NCI-H2227 (cell line): ENCODE measurements around the gene CENPVL3.
"Not testable (repeated sequence)": the region's sequence is repeated elsewhere in the genome, so short reads cannot be mapped to it uniquely, and the experiment has no call there.

ENCODE experiments used
- DNase-seq: peaks from one replicate; lab custom pipeline; 2025; ENCODE audit not compliant: unreplicated experiment; lab: John Stamatoyannopoulos, UW

CENPVL3 gene

DNA sequence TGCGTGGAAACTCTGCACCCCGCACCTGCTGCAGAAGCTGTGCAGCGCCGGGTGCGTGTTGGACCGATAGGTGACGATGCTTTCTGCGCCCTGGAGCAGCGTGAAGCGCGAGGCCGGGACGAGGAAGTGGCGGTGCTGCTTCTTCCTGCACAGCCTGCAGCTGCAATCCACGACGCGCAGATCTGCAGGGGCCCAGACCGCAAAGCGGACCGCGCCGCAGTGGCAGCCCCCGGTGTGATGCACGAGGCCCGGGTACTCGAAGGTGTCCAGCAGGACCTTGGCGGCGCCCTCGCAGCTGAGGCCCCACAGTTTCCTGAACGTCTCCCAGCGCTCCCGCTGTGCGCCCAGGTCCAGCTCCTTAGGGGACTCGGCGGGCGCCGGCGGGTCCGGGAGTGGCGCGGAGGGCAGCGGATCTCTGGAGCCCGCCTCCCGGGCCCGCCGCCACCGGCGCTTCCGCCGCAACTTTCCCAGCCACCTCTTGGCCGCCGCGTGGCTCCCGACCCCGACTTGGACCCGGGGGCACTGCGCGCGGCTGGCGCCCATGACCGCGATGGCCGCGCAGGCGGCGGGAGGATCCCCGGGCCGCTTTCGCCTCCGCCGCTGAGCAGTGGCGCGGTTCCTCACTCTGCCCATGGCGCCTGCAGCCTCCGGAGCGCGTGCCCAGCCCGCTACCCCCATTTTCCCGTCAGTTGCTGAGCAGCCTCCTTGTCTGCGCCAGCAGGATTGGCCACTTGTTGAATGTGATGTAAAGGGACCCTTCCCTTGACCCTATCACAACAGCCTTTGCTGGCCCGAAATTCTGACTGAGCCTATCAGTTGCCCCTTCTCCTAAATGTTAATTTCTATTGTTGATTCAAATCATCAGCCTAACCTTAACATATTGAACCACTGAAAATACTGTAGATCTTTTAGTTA, at the start of gene CENPVL3:
CENPVL3 (minus strand) TSS at position 672 of the 915 bp plus-strand sequence; CDS start at position 633, 39 bp downstream.
- peak; percentile 7 for DNase-seq

DNA sequence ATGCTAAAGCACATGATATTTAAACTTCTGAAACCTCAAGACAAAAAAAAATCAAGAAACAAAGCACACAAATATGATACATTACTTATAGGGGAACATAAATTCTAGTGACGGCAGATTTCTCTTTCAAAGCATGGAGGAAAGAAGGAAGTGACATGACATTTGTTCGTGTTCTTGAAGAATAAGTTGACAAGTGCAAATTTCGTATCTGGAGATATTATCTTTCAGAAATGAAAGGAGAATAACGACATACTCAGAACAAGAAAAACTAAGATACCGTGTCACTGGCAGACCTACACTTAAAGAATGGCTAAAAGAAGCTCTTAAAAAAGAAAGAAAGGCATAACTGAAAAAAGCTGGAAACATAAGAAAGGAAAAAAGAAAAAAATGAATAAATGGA, 47.3 kb upstream of the CENPVL3 start:
- no peak for DNase-seq

DNA sequence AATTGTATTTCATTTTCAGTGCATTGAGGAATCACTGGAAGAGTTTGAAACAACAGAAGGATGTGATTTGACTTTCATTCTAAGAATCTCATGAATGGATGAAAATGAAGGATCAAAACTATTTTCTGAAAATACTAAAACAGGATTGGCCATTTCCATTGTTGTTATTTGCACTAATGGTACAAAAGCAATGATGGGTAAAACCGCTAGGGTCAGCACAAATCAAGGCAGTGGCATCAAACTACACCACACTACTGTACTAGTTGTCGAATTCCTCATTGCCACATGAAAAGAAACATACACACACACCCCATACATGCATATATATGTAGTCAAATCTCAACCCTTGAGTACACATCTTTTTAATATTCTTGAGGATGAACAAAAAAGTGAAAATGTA, 24.7 kb upstream of the CENPVL3 start:
- DNase-seq, result no peak

DNA sequence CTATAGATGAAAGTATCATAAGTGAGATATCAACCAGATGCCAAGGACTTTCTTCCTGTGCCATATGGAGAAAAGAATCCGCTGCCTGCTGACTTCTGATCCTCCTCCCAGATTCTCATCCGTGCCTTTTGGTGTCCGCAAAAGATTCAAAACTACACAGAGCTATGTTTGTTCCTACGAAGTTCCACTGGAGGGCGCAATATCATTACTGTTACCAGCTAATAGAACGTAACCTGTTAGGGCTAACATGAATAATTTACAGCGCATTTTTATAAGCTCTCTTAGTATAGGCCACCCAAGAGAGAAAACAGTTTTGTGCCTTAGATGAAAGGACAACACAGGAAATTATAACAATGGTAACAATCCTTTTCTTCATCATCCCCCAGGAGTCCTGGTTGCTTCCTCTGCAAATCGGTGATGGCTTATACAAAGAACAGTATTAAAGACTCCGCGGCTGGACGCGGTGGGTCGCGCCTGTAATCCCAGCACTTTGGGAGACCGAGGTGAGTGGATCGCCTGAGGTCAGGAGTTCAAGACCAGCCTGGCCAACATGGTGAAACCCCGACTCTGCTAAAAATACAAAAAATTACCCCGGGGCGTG, 22.8 kb upstream of the CENPVL3 start:
- DNase-seq, result peak; percentile 68

DNA sequence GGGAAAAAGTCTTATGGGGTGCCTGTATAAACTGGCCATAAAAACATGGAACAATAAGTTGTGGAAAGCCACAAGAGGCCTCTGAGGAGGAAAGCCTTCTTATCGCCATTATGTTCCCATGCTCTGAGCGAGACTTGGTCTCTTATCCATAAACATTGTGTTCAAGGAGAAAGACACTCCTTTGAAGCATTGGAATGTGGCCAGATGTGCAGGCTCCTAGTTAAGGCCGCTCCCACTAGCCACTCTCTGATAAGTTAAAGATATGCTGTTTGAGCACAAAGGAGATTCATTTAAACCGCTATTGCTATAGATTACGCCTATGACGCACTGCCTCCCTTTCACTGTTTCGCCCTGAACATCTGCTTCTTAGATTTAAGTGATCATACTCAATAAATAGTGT, 17.8 kb upstream of the CENPVL3 start:
- not testable (repeated sequence) for DNase-seq

DNA sequence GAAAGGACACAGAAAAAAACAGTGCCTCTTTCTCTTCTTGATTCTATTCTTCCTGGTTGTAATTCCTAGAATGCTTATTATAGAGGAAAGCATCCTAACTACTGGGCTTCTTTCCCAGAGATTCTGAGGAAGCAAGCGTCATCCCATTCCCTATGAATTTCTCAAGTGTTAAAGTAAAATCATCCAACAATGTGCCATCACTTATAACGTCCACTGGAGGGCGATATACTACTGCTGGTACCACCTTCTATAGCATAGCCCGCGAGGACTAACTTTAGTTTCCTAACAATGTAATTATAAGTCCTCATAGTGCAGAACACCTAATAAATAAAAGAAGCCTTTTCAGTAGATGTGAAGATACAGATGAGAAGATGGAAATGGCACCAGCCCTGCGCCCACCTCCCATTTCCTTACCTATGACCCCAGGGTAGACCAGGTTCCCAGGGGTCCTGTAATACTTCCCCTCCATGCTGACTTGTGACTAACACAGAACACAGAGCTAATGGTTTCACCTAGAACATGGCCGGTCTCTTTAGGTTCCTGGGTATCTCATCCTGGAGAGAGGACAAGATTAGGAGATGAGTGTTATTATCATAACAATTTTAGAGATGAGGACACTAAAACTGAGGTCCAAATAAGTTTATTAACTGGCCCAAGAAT, 4.2 kb downstream of the CENPVL3 start:
- DNase-seq, result peak; percentile 53

DNA sequence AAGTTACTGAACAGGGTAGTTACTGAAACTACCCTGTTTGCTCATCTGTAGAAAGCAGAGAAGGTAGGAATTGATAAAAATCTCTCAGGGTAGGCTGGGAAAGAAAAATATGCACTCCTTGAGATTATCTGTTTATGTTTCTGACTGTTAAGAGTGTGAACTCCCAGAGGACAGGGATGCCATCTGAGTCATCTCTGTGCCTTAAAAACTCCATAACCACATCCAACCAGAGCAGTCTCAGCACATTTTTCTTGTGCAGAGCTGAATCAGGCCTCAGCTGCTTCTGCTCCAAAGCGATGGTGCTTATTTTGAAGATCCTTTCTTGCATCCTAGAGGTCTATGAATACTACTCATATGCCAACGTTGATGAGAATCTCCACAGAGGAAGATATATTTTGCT, 9.9 kb downstream of the CENPVL3 start:
- DNase-seq, result no peak

DNA sequence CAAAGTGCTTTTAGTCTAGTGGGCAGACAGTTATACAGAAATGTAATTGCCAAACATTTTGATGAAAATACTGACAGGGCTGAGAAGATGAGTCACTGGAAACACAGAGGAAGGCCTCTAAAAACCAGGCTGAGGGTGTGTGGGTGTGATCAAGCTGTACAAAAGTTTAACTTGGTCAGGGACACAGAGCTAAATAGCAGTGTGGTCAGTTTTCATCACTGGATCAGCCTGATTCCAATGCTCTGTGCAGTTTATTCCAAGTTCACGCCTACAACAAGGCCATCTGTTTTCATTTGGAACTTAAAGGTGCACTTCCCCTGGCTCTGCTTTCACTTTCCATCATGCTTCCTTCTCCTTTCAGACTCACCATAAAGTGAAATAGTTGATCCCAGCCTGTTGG, 10.6 kb downstream of the CENPVL3 start:
- DNase-seq, result no peak

DNA sequence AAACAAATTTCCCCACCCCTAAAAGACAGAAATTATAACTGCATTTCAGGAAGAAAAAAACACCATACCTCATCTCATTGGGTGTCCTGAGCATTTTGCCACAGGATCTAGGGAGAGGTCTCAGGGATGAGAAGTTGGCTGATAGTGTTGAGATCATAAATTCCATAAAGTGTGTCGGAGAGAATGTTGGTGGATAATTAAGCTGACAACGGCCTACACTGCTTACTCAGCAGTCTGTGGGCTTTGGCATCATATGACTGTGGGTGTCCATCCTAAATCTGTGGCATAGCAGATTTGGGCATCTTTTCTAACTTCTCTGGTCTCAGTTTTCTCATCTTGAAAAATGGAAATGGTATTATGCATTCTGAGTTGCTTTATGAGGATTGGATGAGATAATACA, 12.3 kb downstream of the CENPVL3 start:
- DNase-seq, result no peak

DNA sequence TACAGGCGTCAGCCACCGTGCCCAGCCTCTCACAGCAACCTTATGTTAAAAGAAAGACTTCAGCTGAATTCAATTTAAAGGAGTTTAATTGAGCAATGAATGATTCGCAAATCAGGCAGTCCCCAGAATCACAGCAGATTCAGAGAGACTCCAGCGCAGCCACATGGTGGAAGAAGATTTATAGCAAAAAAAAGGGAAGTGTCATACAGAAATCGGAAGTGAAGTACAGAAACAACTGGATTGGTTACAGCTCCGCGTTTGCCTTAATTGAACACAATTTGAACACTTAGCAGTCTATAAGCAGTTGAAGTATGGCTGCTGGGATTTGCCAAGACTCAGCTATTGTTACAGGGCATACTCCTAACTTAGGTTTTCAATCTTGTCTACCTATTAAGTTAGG, 19.8 kb downstream of the CENPVL3 start:
- no peak for DNase-seq

DNA sequence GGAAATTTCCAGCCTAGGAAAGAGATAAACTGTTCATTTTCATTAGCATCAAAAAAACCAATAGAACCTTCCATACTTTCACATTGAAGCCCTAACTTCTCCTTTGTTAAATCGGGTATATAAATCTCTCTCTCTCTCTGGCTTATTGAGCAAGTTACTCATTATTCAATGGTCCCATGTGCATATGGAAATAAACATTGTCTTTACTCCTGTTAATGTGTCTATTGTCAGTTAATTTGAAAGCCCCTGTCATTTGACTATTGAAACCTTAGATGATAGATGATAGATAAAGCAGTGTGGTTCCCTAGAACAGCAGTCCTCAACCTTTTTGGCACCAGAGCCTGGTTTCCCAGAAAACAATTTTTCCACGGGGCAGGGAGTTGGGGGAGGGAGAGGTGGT, 46.8 kb downstream of the CENPVL3 start:
- no peak for DNase-seq

DNA sequence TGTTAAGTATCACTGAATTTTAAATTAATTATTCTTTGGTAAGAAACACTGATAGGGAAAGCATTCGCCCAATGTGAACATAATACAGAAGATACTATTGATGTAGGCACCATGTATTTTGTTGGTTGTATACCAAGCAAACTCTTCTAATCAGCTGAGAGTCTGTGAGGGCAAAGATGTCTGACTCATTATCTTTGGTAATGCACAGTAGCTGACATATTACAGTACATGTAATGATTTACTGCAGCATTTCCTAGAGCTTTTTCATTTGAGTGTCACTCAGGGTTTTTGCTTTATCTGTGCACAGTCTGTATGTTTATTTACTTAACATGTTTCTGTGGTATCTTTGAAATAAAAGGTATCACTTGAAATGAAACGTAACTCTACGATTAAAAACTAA, 49.2 kb downstream of the CENPVL3 start:
- DNase-seq, result no peak

DNA sequence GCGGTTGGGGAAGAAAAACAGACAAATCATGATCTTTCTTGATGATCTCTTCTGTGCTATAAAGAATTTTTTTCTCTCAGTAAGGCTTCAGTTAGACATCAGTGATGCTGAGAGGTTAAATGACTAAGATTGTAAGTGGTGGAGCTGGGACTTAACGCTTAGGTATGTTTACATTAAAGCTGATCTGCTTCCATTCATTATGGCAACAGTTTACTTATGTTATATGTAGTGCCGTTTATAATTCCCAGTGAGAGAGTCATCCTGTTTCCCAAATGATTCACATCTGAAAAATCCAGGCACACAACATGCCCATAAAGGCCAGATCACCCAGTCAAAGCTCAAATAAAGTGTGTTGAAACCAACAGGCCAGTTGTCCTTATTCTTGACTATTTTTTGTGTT, 50.1 kb downstream of the CENPVL3 start:
- no peak for DNase-seq
